Ureter (tissue), 1 donor: Measurements from ENCODE around the gene SULT2B1. TPM values are rescaled to one million over a fixed set of nuclear protein-coding genes. Genes with fewer than 3 reads are reported as not detected.
A peak's percentile ranks its signal among the peaks of the same experiment; 100 is the strongest.
"Not testable (repeated sequence)": the region's sequence is repeated elsewhere in the genome, so short reads cannot be mapped to it uniquely, and the experiment has no call there.

Source experiments
- DNase-seq: peaks from one replicate; pipeline ENCODE4 v3.0.0-alpha.2; 2020; ENCODE audit warnings: low spot score
- total RNA-seq: library from RNA; stranded (reverse); gene quantifications from one replicate; pipeline ENCODE4 v1.2.4, GENCODE V29; 2023
- donor health status: DM: yes; HTN: yes; CAD: no.

SULT2B1 gene
- total RNA-seq, 1 donor from 2014 or later, result 1.6 TPM

DNA sequence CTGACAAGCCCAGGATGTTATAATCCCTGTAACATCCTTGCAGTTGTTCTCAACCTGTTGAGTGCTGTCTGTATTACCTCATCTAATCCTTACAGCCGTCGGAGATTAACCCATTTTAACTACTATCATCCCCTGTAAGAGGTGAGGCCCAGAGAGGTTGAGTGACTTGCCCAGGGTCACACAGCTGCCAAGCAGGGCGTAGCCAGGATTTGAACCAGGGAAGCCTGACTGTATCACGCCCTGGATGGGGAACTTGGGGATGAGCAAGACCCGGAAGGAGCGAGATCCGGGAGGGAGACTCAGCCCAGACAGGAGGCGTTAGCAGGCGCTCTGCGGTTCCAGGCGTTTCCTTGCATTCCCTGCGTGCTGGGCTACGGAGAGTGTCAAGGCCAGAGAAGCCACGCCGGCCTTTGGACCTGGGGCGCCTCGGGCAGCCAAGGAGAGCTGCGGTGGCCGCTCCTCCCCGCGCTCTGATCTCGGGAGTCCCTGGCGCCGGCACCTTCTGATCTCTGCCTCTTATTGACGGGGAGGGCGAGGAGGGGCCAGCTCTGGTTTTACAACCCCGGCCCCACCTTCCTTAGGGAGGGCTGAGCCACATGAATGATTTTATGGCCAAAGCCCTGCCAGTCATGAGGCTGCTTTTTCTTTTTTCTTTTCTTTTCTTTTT, 6.2 kb downstream of the SULT2B1 start:
- DNase-seq, result no peak

DNA sequence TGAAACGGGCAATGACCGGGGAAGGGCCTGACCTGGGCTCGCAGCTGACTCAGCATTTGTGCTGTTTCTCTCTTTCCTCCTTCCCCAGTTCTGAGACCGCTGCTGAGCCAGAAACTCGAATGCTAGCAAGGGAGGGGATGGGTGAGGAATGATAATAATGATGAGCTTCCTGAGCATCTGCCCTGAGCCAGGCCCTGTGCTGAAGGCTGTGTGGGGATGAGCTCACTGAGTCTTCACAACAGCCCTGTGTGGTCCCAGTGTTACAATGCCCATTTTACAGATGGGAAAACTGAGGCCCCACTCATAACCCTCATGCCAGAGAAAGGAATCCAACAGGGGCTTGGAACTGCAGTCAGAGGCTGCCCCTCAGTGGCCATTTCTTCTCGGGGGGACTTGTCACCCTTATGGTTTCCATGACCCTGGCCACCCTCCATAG, 8.1 kb downstream of the SULT2B1 start:
- no peak for DNase-seq

DNA sequence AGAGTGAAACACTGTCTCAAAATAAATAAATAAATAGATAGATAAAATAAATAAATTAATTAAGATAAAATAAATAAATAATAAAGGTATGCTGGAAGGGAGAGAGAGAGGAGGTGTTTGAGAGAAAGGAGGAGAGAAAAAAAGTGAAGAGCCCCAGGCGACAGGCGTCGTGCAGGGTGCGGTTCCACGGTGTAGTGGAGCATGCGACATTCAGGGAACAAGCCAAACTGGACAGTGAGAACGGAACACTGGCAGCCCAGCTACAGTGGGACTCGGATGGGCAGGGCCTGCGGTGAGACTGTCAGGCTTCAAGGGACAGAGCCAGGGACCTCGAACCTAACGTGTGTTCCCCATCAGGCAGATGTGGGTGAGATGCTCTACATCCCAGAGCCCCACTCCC, 9.4 kb downstream of the SULT2B1 start:
- DNase-seq, result no peak

DNA sequence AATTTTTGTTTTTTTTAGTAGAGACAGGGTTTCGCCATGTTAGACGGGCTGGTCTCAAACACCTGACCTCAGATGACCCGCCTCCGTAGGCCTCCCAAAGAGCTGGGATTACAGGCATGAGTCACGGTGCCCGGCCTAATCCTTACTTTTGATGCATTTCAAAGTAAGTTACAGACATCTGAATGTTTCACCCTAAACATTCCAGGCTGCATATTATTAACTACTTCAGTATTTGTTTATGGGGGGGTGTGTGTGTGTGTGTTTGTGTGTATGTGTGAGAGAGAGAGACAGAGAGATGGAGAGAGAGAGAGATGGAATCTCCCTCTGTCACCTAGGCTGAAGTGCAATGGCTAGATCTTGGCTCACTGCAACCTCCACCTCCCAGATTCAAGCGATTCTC, 13.1 kb downstream of the SULT2B1 start:
- no peak for DNase-seq

DNA sequence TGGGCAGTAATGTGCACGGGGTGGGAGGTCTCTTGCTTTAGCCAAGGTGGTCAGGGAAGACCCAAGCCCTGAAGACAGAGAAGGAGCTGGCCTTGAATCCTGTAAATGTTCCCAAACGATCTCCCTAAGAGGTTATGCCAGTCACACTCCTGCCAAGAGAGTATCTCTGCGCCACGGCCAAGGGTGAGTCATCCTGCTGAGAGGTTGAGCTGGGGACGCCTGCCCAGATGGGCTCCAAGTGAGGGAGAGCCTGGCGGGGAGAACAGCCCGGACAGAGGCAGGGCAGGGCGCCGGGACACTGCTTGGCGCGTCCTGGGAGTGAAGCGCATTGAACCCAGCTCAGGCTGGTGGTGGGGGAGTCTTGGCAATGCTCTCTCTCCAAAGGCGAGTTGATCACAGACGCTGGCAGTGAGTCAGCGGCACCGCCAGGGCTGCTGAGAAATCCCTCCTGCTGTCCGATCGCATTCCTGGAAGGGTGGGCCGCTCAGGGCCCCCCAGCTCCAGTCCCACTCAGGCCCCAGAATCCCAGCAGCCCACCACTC, 16.4 kb downstream of the SULT2B1 start:
- DNase-seq, result peak; percentile 86

DNA sequence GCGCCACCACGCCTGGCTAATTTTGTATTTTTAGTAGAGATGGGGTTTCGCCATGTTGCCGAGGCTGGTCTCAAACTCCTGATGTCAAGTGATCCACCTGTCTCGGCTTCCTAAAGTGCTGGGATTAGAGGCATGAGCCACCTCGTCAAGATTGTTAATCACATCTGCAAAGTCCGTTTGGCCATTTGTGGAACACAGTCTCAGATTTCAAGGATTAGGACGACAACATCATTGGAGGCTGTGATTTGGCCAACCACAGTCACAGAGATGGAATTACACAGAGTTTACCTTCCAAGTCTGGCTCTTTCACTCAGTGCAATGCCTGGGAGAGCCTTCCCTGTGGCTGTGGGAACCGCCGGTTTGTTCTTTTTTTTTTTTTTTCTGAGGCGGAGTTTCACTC, 17.8 kb downstream of the SULT2B1 start:
- no peak for DNase-seq

DNA sequence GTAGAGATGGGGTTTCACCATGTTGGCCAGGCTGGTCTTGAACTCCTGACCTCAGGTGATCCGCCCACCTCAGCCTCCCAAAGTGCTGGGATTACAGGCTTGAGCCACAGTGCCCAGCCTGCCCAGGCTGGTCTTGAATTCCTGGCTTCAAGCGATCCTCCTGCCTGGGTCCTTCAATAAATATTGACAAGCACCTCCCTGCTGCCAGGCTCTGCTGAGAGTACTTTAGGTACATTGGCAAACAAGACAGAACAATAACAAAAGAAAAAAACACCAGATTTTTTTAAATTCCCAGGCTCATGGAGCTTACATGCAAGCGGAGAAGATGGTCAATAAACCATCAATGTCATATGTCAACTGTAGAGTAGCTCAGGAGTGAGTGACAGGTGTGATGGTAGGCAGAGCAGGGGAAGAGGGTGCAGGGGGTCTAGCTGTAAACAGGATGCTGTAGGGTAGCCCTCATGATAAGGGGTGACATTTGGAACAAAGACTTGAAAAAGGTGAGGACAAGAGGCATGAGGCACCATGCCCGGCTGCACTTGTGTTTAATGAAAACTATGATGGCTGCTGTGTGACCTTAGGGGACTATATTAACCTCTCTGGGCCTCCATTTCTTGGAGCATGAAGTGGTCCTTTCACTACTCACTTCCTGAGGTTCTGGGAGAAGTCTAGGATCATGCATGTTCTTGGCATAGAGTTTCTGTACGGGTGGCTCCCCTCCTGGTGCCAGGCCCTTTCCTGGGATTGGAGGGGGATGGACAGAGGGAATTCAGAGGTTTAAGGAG, 19.6 kb downstream of the SULT2B1 start:
- DNase-seq, result no peak

DNA sequence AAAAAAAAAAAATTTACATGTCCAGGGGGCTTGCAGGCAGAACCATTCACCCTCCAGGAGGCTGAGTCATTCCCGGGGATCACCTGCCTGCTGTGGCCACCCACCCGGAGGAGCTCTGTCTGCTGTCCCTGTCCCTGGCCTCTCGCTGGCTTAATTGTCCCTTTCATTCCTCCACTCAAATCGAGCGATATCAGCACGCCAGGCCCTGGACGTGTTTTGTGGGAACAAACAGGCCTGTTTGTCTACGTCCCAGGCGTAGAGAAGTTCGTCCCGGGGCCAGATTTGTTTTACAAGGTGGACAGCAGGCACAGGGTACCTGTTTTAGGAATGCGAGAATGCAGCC, 21.2 kb downstream of the SULT2B1 start:
- no peak for DNase-seq

DNA sequence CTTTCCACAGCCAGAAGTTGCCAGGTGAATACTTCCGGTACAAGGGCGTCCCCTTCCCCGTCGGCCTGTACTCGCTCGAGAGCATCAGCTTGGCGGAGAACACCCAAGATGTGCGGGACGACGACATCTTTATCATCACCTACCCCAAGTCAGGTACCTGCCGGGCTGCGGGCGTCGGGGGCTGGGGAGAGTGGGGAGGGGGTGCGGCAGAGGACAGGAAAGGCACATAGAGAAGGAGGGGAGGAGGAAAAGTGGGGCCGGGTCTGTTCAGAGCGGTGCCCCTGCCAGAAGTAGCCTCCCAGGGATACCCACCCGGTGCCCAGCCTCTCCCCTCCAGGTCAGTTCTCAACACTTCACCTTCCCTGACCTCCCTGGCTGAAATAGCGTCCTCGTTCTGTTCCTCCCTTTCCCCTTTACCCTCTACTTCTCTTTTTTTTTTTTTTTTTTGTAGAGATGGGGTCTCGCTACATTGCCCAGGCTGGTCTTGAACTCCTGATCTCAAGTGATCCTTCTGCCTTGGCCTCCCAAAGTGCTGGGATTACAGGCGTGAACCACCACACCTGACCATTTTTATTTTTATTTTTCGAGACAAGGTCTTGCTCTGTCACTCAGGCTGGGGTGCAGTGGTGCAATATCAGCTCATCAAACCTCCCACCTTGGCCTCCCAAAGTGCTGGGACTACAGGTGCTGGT, 24.1 kb downstream of the SULT2B1 start:
- DNase-seq, result no peak

DNA sequence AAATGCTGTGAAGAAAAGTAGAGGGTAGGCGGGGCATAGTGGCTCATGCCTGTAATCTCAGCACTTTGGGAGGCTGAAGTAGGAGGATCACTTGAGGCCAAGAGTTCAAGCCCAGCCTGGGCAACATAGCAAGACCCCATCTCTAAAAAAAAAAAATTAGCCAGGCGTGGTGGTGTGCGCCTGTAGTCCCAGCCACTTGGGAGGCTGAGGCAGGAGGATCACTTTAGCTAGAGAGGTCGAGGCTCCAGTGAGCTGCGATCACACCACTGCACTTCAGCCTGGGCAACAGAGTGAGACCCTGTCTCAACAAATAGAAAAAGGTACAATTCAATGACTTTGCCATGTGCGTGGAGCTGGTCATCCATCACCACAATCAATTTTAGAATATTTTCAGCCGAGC, 25.9 kb downstream of the SULT2B1 start:
- not testable (repeated sequence) for DNase-seq

DNA sequence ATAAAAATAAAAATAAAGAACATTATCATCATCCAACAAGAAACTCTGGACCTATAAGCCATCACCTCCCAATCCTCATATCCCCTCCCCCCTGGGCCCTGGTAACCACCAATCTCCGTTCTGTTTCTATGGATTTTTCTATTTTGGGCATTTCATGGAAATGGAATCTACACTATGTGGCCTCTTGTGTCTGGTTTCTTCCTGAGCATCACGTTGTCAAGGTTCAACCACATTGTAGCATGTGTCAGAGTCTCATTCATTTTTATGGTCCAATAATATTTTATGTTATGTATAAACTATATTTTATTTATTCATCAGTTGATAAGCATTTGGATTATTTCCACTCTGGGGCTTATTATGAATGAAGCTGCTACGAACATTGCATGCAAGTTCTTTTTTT, 26.9 kb downstream of the SULT2B1 start:
- DNase-seq, result no peak

DNA sequence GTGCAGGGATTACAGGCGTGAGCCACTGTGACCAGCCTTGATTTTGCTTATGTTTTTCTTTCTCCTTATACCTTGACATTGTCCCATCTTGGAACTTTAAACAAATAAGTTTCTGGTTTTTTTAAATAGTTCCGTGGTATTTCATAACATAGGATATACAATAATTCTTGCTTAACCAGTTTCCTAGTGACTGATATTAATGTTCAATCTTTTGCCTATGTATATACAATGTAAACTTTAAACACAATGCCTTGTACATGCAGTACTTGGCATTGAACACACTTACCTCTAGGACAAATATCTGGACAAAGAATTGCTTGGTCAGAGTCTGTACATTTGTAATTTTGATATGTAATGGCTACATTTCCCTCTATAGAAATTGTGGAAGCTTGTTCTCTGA, 30.2 kb downstream of the SULT2B1 start:
- no peak for DNase-seq

DNA sequence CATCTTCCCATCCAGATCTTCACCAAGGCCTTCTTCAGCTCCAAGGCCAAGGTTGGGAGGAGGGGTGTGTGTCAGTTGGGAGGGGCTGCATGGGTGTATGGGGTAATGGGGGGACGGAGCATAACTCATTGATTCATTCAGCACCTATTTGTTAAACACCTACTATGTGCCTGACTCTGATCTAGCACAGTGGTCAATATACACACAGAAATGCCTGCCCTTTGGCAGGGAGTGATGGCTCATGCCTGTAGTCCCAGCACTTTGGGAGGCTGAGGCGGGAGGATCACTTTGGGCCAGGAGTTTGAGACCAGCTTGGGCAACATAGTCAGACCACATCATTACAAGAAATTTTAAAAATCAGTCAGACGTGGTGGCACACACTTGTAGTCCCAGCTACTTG, 35.4 kb downstream of the SULT2B1 start:
- DNase-seq, result no peak

DNA sequence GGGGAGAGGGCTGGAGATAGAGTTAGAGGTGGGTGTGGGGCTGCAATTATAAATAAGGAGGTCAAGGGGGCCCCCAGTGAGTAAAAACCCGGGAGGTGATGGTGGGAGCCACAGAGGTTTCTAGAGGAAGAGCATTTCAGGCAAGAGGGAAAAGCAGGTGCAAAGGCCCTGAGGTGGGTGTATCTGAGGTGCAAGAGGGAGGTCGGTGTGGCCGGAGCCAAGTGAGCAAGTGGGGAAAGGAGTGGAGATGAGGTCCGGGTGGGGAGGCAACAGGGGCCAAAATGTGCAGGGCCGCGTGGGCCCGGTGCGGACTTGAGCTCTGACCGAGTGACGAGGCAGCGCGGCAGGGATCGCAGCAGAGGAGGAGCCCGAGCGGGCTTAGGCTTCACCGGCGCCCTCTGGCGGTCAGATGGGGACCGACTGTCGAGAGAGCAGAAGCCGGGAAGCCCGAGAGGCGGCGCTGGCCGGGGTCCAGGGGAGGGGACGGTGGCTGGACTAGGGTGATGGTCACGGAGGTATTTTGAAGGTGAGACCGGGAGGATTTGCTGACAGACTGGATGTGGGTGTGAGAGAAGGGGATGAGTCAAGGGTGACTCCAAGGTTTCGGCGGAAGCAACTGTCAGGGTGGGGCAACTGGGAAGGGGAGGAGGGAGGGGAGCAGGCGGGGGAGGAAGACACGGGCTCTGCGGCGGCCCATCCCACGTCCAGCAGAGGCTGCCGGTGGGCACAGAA, 36.9 kb downstream of the SULT2B1 start:
- peak; percentile 91 for DNase-seq

DNA sequence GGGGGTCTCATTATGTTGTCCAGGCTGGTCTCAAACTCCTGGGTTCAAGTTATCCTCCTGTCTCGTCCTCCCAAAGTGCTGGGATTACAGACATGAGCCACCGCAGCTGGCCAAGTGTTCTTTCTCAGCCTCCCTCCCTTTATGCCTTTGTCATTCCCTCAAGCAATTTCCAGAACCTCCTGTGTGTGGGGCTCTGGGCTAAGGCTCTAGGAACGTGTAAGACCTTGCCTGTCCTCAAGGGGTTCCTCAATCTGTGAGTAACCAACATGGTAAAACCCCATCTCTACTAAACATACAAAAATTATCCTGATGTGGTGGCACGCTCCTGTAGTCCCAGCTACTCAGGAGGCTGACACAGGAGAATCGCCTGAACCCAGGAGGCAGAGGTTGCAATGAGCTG, 39.0 kb downstream of the SULT2B1 start:
- no peak for DNase-seq

DNA sequence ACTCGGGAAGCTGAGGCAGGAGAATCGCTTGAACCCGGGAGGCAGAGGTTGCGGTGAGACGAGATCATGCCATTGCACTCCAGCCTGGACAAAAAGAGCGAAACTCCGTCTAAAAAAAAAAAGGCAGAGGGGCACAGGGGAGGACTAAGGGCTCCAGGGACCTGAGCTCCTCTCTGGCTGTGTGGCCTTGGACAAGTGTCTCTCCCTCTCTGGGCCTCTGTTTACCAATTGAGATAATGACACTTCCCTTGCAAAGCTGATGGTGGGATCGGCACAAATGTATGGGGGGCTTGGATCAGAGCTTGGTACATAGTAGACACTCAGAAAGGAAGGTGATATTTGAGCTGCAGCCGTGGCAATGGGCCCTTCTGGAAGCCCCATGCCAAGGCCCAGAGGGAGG, 43.2 kb downstream of the SULT2B1 start:
- DNase-seq, result no peak

DNA sequence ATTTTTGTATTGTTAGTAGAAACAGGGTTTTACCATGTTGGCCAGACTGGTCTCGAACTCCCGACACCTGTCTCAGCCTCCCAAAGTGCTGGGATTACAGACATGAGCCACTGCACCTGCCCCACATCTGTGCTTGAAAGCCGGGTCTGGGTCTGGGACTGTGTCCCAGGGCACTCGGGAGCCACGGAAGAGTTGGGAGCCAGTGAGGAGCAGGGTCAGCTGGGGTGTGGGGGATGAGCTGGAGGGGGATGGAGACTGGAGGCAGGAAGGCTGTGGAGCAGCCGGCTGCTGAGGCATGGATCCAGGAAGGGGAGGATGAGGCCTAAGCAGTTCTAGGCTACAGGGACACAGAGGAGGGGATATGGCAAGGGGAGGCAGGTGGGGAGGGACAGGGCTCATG, 43.9 kb downstream of the SULT2B1 start:
- DNase-seq, result no peak

DNA sequence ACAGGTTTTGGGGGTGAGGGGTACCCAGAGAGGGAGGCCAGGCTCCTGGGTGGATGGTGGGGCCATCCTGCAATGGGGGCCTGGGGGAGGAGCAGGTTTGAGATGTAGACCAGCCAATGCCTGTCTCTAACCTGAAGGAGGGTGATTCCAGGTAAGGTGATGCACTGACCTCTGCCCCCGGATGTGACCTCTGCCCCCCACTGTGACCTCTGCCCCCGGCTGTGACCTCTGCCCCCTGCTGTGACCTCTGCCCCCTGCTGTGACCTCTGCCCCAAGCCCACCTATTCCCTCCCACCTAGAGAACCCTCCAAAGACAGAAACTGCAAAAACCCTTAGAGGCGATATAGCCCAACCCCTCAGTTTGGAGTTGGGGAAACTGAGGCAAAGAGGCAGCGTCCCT, 44.3 kb downstream of the SULT2B1 start:
- DNase-seq, result no peak

DNA sequence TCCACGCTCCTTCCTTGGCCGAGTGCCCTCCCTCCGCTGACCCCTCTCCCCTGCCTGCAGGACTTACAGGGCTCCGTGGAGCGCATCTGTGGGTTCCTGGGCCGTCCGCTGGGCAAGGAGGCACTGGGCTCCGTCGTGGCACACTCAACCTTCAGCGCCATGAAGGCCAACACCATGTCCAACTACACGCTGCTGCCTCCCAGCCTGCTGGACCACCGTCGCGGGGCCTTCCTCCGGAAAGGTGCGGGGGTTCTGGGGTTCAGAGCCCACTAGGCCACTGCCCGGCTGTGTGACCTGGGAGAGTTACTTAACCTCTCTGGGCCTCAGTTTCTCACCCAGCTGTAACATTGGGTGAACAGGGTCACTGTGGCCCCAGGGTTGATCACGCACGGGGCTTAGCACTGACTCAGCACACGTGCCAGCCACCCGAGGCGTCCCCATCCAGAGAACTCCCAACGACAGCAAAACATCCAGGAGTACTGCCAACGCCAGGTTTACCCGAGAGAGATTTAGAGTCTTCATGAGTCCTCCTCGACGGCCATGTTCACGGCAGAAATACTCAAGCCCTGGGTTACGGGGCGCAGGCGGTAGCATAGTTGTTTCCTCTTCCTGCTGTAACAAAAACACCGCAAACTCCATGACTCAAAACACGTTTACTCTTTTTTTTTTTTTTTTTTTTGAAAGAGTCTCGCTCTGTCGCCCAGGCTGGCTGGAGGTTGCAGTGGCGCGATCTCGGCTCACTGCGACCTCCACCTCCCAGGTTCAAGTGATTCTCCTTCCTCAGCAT, 44.9 kb downstream of the SULT2B1 start:
- DNase-seq, result no peak

DNA sequence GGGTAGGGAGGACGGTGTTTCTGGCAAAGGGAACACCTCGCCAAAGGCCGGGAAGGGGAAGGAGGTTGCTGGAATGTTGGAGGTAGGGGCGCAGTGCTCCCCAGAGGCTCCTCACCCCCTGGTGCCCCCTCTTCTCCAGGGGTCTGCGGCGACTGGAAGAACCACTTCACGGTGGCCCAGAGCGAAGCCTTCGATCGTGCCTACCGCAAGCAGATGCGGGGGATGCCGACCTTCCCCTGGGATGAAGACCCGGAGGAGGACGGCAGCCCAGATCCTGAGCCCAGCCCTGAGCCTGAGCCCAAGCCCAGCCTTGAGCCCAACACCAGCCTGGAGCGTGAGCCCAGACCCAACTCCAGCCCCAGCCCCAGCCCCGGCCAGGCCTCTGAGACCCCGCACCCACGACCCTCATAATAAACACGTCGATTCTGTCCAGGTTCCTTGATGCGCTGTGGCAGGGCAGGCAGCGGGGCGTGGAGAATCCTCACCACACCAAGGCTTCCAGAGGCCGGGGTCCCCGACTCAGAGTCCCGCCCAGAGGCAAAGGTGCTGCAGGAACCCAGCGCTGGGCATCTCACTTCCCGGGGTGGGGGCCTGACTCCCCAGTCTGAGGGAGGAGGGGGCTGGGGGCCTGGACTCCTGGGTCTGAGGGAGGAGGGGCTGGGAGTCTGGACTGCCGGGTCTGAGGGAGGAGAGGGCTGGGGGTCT, 47.2 kb downstream of the SULT2B1 start:
- no peak for DNase-seq
